ENCODE measurements around the gene GLIS2.

GLIS2 gene

DNA sequence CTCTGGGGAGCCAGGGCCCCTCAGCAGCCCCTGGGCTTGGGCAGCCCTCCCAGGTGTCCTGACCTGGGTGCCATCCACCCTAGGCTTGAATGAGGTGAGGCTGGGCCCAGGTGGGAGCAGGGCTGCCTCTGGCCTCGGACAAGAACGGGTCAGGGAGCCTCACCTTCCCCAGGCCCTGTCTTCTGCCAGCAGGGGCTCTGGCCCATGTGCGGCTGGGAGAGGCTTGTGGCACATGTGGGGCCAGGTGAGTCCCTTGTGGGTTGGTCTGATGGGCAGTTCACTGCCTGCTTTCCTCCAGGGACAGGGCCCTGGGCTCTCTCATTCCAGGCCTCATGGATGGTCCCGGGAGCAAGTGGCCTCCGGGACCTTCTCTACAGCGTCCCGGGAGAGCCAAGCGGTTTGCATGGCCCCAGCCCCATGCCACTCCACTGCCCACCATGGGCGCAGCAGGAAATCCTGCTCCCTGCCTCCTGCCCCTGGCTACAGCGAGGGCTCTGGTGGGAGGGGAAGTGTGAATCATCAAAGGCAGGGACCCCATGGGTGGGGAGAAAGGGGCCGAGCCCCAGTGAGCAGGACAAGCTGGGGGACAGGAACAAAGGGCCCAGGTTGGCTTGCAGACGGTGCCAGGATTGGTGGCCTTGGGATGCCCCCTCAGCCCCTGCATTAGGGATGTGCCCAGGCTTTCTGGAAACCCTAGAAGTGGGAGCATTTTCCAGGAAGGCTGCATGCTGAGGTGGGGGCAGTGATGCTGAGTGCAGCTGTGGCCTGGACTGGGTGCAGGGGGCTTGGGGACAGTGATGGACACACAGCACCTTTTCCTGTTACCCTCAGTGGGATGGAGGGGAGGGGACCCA, 68.0 kb downstream of the GLIS2 start:
- POLR2A ChIA-PET, result no interaction called here
- 96% methylated on average over 11 of the region's 12 CpGs for WGBS (ENCODE audit: insufficient coverage)
- peaks cover 5 to 71% (median 45%) of the 10 kb centered on the region in 4 experiments for H3K36me3 ChIP-seq (ENCODE audit: control insufficient read depth in 4 of 4, insufficient read depth in 4 of 4, low read length in 3 of 4)

DNA sequence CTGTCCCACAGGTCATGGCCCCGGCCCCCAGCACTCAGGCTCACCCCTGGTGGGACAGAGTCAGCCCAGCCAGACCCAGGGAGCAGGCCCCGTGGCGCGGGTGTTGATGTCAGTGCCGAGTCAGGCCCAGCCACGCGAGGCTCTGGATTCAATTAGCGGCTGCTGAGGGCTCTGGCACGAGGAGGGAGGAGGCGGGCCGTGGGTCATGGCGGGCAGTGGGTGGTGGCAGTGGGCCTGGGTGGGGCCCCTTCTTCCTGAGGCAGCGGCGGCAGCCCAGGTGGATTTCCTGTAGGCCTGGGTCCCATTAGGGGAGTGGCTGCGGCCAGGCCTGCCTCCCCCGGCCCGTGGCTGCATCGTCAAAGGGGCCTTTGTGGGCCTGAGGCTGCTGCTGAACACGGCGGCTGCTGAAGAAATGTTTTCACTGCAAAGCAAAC, 68.7 kb downstream of the GLIS2 start:
- Histone ChIP-seq H3K27ac (ENCODE audit: insufficient read depth in 1 of 2, low read depth in 1 of 2, low read length in 2 of 2, poor library complexity in 1 of 2, severe bottlenecking in 2 of 2) (no peak overlapping the region), H3K9me3 (ENCODE audit: control extremely low read depth in 1 of 5, control insufficient read depth in 4 of 5, insufficient read depth in 2 of 5, low read depth in 1 of 5, low read length in 4 of 5) (no peaks in the 10 kb centered on the region), H3K4me1 (ENCODE audit: control extremely low read depth in 1 of 4, control insufficient read depth in 4 of 4, insufficient read depth in 4 of 4, low read length in 3 of 4) (peaks cover 0 to 4% (median 0%) of the 10 kb centered on the region in 4 experiments), H3K36me3 (ENCODE audit: control insufficient read depth in 4 of 4, insufficient read depth in 4 of 4, low read length in 3 of 4) (peaks cover 9 to 74% (median 49%) of the 10 kb centered on the region in 4 experiments), H3K4me3 (ENCODE audit: control insufficient read depth in 1 of 7, extremely low read depth in 1 of 7, insufficient read depth in 4 of 7, low read depth in 2 of 7, low read length in 6 of 7) (no peak overlapping the region), H3K27me3 (replicated peaks in 2 of 5; ENCODE audit: control insufficient read depth in 4 of 5, insufficient read depth in 5 of 5, low read length in 4 of 5) (no peaks in the 10 kb centered on the region)
- ChIA-PET POLR2A (no interaction called here), CTCF (interaction anchor here (1.5 to 12.2 kb wide), 2 partner anchors 10 to 18 kb away, joined by 4 to 112 read pairs; no protein-coding TSS in a partner anchor)
- peak in 1 of 3 donors; percentile 23 for DNase-seq
- 66% methylated on average over 13 of the region's 20 CpGs for WGBS (ENCODE audit: insufficient coverage)

More for the DNA sequence above, 68.0 kb downstream of the GLIS2 start:
- CTCF ChIA-PET, result interaction anchor here (12.2 kb wide), 1 partner anchor 18 kb away, joined by 112 read pairs; no protein-coding TSS in a partner anchor
- Histone ChIP-seq H3K27ac (ENCODE audit: insufficient read depth in 1 of 2, low read depth in 1 of 2, low read length in 2 of 2, poor library complexity in 1 of 2, severe bottlenecking in 2 of 2) (no peak overlapping the region), H3K9me3 (ENCODE audit: control extremely low read depth in 1 of 5, control insufficient read depth in 4 of 5, insufficient read depth in 2 of 5, low read depth in 1 of 5, low read length in 4 of 5) (no peaks in the 10 kb centered on the region), H3K4me1 (ENCODE audit: control extremely low read depth in 1 of 4, control insufficient read depth in 4 of 4, insufficient read depth in 4 of 4, low read length in 3 of 4) (peaks cover 0 to 4% (median 0%) of the 10 kb centered on the region in 4 experiments), H3K27me3 (replicated peaks in 2 of 5; ENCODE audit: control insufficient read depth in 4 of 5, insufficient read depth in 5 of 5, low read length in 4 of 5) (no peaks in the 10 kb centered on the region), H3K4me3 (ENCODE audit: control insufficient read depth in 1 of 7, extremely low read depth in 1 of 7, insufficient read depth in 4 of 7, low read depth in 2 of 7, low read length in 6 of 7) (no peak overlapping the region)
- DNase-seq, result no peak

DNA sequence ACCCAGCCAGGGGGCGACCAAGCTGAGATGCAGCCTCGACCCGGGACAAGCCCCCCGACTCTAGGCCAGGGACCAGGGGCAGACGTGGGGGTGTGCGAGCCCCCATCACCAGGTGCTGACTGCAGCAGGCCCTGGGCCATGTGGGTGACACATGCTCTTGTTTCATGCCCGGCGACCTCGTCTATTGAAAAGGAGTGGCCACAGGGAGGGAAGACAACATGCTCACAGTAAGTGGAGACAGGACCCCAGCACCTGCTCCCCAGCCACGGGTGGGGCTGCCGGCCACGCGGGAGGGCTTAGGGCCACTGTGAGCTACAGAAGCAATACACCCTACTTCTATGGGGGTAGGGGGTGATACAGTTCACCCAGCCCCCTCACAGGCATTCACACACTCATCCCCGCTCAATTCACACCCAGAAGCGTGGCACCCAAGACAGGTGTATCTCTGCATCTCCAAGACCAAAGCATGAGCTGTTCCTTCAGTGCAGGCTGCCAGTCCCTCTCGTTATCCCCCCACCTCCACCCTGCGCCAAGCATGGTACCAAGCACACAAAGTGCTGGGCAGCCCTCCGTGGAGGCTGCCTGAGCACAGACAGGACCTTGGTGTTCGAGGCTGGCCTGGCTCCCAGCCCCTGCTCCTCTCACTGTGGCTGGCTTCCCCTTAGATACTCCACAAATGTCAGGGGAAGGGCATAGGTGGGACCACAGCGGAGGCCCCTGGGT, 69.4 kb downstream of the GLIS2 start:
- ChIA-PET CTCF (interaction anchor here (1.5 to 12.2 kb wide), 2 partner anchors 9 to 17 kb away, joined by 4 to 112 read pairs; no protein-coding TSS in a partner anchor), POLR2A (no interaction called here)
- H3K4me3 ChIP-seq (ENCODE audit: control insufficient read depth in 1 of 7, extremely low read depth in 1 of 7, insufficient read depth in 4 of 7, low read depth in 2 of 7, low read length in 6 of 7), result no peak overlapping the region
- no peak overlapping the region for H3K27ac ChIP-seq (ENCODE audit: insufficient read depth in 1 of 2, low read depth in 1 of 2, low read length in 2 of 2, poor library complexity in 1 of 2, severe bottlenecking in 2 of 2)
- 91% methylated on average over 14 of the region's 20 CpGs for WGBS (ENCODE audit: insufficient coverage)
- DNase-seq, result no peak
- H3K9me3 ChIP-seq (ENCODE audit: control extremely low read depth in 1 of 5, control insufficient read depth in 4 of 5, insufficient read depth in 2 of 5, low read depth in 1 of 5, low read length in 4 of 5), result no peaks in the 10 kb centered on the region
- H3K4me1 ChIP-seq (ENCODE audit: control extremely low read depth in 1 of 4, control insufficient read depth in 4 of 4, insufficient read depth in 4 of 4, low read length in 3 of 4), result peaks cover 0 to 4% (median 0%) of the 10 kb centered on the region in 4 experiments
- no peaks in the 10 kb centered on the region for H3K27me3 ChIP-seq (replicated peaks in 2 of 5; ENCODE audit: control insufficient read depth in 4 of 5, insufficient read depth in 5 of 5, low read length in 4 of 5)
- H3K36me3 ChIP-seq (ENCODE audit: control insufficient read depth in 4 of 4, insufficient read depth in 4 of 4, low read length in 3 of 4), result peaks cover 13 to 81% (median 53%) of the 10 kb centered on the region in 4 experiments

DNA sequence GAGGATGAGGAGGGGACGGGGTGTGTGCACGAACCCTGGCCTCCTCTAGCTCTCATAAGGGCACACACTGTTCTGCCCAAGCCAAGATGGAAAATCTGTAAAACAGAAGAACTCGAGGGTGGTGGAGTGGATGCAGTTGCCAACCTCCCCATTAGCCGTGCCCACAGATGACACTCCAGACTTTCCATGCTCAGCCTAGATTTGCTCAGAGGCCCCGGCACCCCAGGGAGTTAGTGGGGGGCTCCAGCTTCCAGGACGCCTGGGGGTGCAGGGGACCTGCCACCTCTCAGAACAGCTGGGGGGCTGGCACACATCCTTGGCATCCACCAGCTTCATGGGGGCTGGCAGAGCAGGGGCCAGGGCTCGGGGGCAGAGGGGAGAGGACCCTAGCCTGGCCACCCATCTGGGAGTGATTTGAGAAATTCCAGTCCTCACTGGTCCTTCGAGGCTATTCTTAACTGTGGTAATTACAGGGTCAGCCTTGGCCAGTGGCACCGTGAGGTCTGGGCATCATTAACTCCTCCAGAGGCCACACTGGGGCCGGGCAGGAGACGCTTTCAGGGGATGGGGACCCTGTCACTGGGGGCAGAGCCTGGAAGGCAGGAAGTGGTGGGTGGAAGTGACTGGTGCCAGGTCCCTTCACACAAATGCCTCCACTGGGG, 70.1 kb downstream of the GLIS2 start:
- H3K9me3 ChIP-seq (ENCODE audit: control extremely low read depth in 1 of 5, control insufficient read depth in 4 of 5, insufficient read depth in 2 of 5, low read depth in 1 of 5, low read length in 4 of 5), result no peaks in the 10 kb centered on the region
- POLR2A ChIA-PET, result no interaction called here
- H3K27me3 ChIP-seq (replicated peaks in 2 of 5; ENCODE audit: control insufficient read depth in 4 of 5, insufficient read depth in 5 of 5, low read length in 4 of 5), result no peaks in the 10 kb centered on the region
- no peak for DNase-seq
- H3K4me3 ChIP-seq (ENCODE audit: control insufficient read depth in 1 of 7, extremely low read depth in 1 of 7, insufficient read depth in 4 of 7, low read depth in 2 of 7, low read length in 6 of 7), result no peak overlapping the region
- H3K4me1 ChIP-seq (ENCODE audit: control extremely low read depth in 1 of 4, control insufficient read depth in 4 of 4, insufficient read depth in 4 of 4, low read length in 3 of 4), result peaks cover 0 to 4% (median 0%) of the 10 kb centered on the region in 4 experiments
- 88% methylated on average over 6 of the region's 11 CpGs for WGBS (ENCODE audit: insufficient coverage)
- peaks cover 16 to 83% (median 54%) of the 10 kb centered on the region in 4 experiments for H3K36me3 ChIP-seq (ENCODE audit: control insufficient read depth in 4 of 4, insufficient read depth in 4 of 4, low read length in 3 of 4)
- CTCF ChIA-PET, result interaction anchor here (1.5 to 12.2 kb wide), 2 partner anchors 8 to 16 kb away, joined by 4 to 112 read pairs; no protein-coding TSS in a partner anchor
- no peak overlapping the region for H3K27ac ChIP-seq (ENCODE audit: insufficient read depth in 1 of 2, low read depth in 1 of 2, low read length in 2 of 2, poor library complexity in 1 of 2, severe bottlenecking in 2 of 2)

DNA sequence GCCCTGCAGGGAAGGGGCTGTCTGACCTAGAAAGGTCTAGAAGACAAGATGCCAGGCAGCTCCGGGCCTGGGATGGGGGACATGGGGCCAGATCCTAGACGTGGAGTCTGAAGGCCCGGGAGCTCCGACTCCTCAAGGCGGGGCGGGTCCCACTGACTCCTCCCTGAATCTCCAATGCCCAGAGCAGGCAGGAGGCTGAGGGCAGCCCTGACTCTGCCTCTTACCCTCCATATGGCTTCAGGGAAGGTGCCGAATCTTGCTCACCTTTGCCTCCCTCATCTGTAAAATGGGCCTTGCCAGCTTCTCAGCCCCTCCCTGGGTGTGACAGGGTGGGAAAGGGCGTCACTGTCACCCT, 70.6 kb downstream of the GLIS2 start:
- peaks cover 16 to 79% (median 50%) of the 10 kb centered on the region in 4 experiments for H3K36me3 ChIP-seq (ENCODE audit: control insufficient read depth in 4 of 4, insufficient read depth in 4 of 4, low read length in 3 of 4)
- DNase-seq, result no peak
- no peaks in the 10 kb centered on the region for H3K27me3 ChIP-seq (replicated peaks in 2 of 5; ENCODE audit: control insufficient read depth in 4 of 5, insufficient read depth in 5 of 5, low read length in 4 of 5)
- H3K9me3 ChIP-seq (ENCODE audit: control extremely low read depth in 1 of 5, control insufficient read depth in 4 of 5, insufficient read depth in 2 of 5, low read depth in 1 of 5, low read length in 4 of 5), result no peaks in the 10 kb centered on the region
- CTCF ChIA-PET, result interaction anchor here (12.2 kb wide), 1 partner anchor 16 kb away, joined by 112 read pairs; no protein-coding TSS in a partner anchor
- no peak overlapping the region for H3K27ac ChIP-seq (ENCODE audit: insufficient read depth in 1 of 2, low read depth in 1 of 2, low read length in 2 of 2, poor library complexity in 1 of 2, severe bottlenecking in 2 of 2)
- no peak overlapping the region for H3K4me3 ChIP-seq (ENCODE audit: control insufficient read depth in 1 of 7, extremely low read depth in 1 of 7, insufficient read depth in 4 of 7, low read depth in 2 of 7, low read length in 6 of 7)
- POLR2A ChIA-PET, result no interaction called here
- H3K4me1 ChIP-seq (ENCODE audit: control extremely low read depth in 1 of 4, control insufficient read depth in 4 of 4, insufficient read depth in 4 of 4, low read length in 3 of 4), result peaks cover 0 to 4% (median 0%) of the 10 kb centered on the region in 4 experiments
- WGBS (ENCODE audit: insufficient coverage), result 98% methylated on average over 8 of the region's 8 CpGs

DNA sequence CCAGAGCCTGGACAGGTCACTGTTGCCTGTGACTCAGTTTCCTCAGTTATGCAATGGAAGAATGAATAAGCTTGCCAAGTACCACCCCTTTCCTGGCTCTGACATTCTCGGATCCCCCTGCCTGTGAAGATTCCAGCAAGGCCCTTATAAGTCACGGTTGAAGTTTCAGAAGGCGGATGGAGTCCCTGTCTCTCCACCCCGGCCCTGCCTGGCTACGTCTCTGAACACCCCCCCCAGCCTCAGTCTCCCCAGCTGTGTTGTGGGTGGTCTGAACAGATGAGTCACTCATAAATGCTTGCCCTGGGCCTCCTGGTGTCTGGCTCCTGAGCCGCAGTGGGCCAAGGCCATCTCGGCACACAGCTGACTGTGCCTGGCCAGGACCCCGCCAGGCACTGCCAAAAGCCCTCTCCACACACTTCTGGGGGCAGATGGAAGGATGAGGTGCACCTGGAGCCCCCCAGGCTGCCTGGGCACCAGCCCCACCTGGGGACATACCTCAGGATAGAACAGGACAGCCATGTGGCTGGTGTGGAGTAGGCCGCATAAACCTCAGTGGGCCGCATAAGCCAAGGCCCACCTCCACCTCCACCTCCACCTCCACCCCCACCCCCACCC, 71.2 kb downstream of the GLIS2 start:
- no peak overlapping the region for H3K27ac ChIP-seq (ENCODE audit: insufficient read depth in 1 of 2, low read depth in 1 of 2, low read length in 2 of 2, poor library complexity in 1 of 2, severe bottlenecking in 2 of 2)
- H3K36me3 ChIP-seq (ENCODE audit: control insufficient read depth in 4 of 4, insufficient read depth in 4 of 4, low read length in 3 of 4), result peaks cover 16 to 78% (median 49%) of the 10 kb centered on the region in 4 experiments
- DNase-seq, result no peak
- no peaks in the 10 kb centered on the region for H3K9me3 ChIP-seq (ENCODE audit: control extremely low read depth in 1 of 5, control insufficient read depth in 4 of 5, insufficient read depth in 2 of 5, low read depth in 1 of 5, low read length in 4 of 5)
- H3K4me3 ChIP-seq (ENCODE audit: control insufficient read depth in 1 of 7, extremely low read depth in 1 of 7, insufficient read depth in 4 of 7, low read depth in 2 of 7, low read length in 6 of 7), result no peak overlapping the region
- ChIA-PET CTCF (interaction anchor here (12.2 kb wide), 1 partner anchor 15 kb away, joined by 112 read pairs; no protein-coding TSS in a partner anchor), POLR2A (interaction anchor here (1.3 kb wide), 1 partner anchor 28 kb away, joined by 4 read pairs; no protein-coding TSS in a partner anchor)
- peaks cover 0 to 4% (median 0%) of the 10 kb centered on the region in 4 experiments for H3K4me1 ChIP-seq (ENCODE audit: control extremely low read depth in 1 of 4, control insufficient read depth in 4 of 4, insufficient read depth in 4 of 4, low read length in 3 of 4)
- WGBS (ENCODE audit: insufficient coverage), result 100% methylated on average over 8 of the region's 10 CpGs
- H3K27me3 ChIP-seq (replicated peaks in 2 of 5; ENCODE audit: control insufficient read depth in 4 of 5, insufficient read depth in 5 of 5, low read length in 4 of 5), result no peaks in the 10 kb centered on the region
